A549 (cell line): ENCODE data around the gene JPH2.

Source experiments
- BHLHE40 ChIP-seq: IDR thresholded peaks from 2 replicates; pipeline ENCODE4 v1.6.1; 2012; ENCODE audit warnings: low read depth, low read length, inconsistent platforms
- EP300 ChIP-seq, 2 experiments: fragments of >200 bp; sonication (Bioruptor Twin); formaldehyde crosslinking; IDR thresholded peaks; 2 replicates in 1 of 2; 3 replicates in 1 of 2; pipeline ENCODE4 v1.6.1; 2016 to 2017
- HEYL ChIP-seq: fragments of 250-450 bp; sonication (Bioruptor Pico); IDR thresholded peaks from 2 replicates; pipeline ENCODE4 v1.8.0; 2021; ENCODE audit warnings: mild to moderate bottlenecking, moderate library complexity
- MAFK ChIP-seq: fragments of 450-650 bp; IDR thresholded peaks from 2 replicates; pipeline ENCODE4 v1.6.1; 2014; ENCODE audit not compliant: partially characterized antibody
- MYC ChIP-seq: IDR thresholded peaks from 2 replicates; pipeline ENCODE4 v1.6.1; 2012; ENCODE audit warnings: mild to moderate bottlenecking, inconsistent platforms, low read length, improper control_type of control experiment, borderline replicate concordance
- POLR2A ChIP-seq: IDR thresholded peaks from 2 replicates; pipeline ENCODE4 v1.6.1; 2012; ENCODE audit warnings: mild to moderate bottlenecking, low read length
- RAD21 ChIP-seq, 2 experiments: fragments of >200 bp in 1 of 2; sonication (Bioruptor Twin) in 1 of 2; formaldehyde crosslinking in 1 of 2; IDR thresholded peaks in 1 of 2; conservative IDR thresholded peaks in 1 of 2; 2 replicates in 1 of 2; 3 replicates in 1 of 2; pipeline ENCODE4 v1.6.1; 2012 to 2018; ENCODE audit warnings: inconsistent platforms in 1 of 2
- RFX5 ChIP-seq: fragments of 450-650 bp; IDR thresholded peaks from 2 replicates; pipeline ENCODE4 v1.7.1; 2014; ENCODE audit warnings: antibody characterized with exemption, mild to moderate bottlenecking, moderate library complexity
- TF ChIP-seq, protein P1 (sequence below): fragments of >200 bp; sonication (Bioruptor Twin); formaldehyde crosslinking; IDR thresholded peaks from 3 replicates; pipeline ENCODE4 v1.5.1; 2016
- TF ChIP-seq, protein P2 (sequence below): fragments of 250-450 bp; sonication (Bioruptor Pico); IDR thresholded peaks from 2 replicates; pipeline ENCODE4 v1.5.0; 2021; ENCODE audit warnings: mild to moderate bottlenecking, moderate library complexity, borderline replicate concordance
- TF ChIP-seq, protein P3 (sequence below): IDR thresholded peaks from 2 replicates; pipeline ENCODE4 v1.6.1; 2012

DNA sequence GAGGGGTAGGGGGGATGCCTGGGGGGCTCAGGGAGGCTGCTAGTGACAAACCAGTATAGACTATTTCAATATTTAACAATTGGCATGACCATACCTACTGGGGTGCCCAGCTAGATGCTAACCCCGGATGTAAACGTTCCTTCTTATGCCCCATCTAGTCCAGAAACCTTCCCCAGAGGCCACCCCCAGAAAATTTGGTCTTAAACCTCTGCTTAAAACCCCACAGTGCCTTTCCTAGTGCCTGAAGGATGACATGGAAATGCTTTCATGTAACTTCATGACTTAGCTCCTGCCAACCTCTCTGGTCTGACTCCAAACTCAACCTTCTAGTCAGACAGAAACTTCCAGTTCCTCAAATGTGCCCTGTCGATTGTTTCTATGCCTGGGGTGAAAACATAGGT, 52.0 kb downstream of the JPH2 start:
- TF ChIP-seq, protein P1, sequence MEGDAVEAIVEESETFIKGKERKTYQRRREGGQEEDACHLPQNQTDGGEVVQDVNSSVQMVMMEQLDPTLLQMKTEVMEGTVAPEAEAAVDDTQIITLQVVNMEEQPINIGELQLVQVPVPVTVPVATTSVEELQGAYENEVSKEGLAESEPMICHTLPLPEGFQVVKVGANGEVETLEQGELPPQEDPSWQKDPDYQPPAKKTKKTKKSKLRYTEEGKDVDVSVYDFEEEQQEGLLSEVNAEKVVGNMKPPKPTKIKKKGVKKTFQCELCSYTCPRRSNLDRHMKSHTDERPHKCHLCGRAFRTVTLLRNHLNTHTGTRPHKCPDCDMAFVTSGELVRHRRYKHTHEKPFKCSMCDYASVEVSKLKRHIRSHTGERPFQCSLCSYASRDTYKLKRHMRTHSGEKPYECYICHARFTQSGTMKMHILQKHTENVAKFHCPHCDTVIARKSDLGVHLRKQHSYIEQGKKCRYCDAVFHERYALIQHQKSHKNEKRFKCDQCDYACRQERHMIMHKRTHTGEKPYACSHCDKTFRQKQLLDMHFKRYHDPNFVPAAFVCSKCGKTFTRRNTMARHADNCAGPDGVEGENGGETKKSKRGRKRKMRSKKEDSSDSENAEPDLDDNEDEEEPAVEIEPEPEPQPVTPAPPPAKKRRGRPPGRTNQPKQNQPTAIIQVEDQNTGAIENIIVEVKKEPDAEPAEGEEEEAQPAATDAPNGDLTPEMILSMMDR = no peak
- TF ChIP-seq RFX5 (no peak), RAD21 (conservative IDR thresholded peaks at IDR 0.05 in 1 of 2, IDR thresholded peaks at IDR 0.05 in 1 of 2) (no peak), POLR2A (no peak), BHLHE40 (no peak), MYC (no peak), HEYL (CRISPR knock-in tag) (no peak), EP300 (IDR thresholded peaks at IDR 0.05) (no peak), MAFK (no peak)
- TF ChIP-seq, protein P2, sequence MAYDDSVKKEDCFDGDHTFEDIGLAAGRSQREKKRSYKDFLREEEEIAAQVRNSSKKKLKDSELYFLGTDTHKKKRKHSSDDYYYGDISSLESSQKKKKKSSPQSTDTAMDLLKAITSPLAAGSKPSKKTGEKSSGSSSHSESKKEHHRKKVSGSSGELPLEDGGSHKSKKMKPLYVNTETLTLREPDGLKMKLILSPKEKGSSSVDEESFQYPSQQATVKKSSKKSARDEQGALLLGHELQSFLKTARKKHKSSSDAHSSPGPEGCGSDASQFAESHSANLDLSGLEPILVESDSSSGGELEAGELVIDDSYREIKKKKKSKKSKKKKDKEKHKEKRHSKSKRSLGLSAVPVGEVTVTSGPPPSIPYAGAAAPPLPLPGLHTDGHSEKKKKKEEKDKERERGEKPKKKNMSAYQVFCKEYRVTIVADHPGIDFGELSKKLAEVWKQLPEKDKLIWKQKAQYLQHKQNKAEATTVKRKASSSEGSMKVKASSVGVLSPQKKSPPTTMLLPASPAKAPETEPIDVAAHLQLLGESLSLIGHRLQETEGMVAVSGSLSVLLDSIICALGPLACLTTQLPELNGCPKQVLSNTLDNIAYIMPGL (CRISPR knock-in tag) = no peak
- TF ChIP-seq, protein P3, sequence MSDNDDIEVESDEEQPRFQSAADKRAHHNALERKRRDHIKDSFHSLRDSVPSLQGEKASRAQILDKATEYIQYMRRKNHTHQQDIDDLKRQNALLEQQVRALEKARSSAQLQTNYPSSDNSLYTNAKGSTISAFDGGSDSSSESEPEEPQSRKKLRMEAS = no peak
